ENCODE measurements around the gene SPART.

GRCh38 chr13:36286006-36286405 lies 60.2 kb downstream of the SPART start:
- TF ChIP-seq, protein P1, sequence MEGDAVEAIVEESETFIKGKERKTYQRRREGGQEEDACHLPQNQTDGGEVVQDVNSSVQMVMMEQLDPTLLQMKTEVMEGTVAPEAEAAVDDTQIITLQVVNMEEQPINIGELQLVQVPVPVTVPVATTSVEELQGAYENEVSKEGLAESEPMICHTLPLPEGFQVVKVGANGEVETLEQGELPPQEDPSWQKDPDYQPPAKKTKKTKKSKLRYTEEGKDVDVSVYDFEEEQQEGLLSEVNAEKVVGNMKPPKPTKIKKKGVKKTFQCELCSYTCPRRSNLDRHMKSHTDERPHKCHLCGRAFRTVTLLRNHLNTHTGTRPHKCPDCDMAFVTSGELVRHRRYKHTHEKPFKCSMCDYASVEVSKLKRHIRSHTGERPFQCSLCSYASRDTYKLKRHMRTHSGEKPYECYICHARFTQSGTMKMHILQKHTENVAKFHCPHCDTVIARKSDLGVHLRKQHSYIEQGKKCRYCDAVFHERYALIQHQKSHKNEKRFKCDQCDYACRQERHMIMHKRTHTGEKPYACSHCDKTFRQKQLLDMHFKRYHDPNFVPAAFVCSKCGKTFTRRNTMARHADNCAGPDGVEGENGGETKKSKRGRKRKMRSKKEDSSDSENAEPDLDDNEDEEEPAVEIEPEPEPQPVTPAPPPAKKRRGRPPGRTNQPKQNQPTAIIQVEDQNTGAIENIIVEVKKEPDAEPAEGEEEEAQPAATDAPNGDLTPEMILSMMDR (IDR thresholded peaks at IDR 0.05) = no peak
- no peak for TF ChIP-seq POLR2A (IDR thresholded peaks at IDR 0.05)
